ENCODE measurements around the gene TDRD7.

TDRD7 gene

GRCh38 chr9:97387936-97388684 is 23.8 kb upstream of the TDRD7 start:
- no peak for DNase-seq

GRCh38 chr9:97388721-97389238 is 23.1 kb upstream of the TDRD7 start:
- DNase-seq: no peak

- DNase-seq: no peak
Observed at GRCh38 chr9:97389249-97389648, 22.6 kb upstream of the TDRD7 start.

GRCh38 chr9:97390791-97391406 is 21.0 kb upstream of the TDRD7 start:
- no peak for DNase-seq

GRCh38 chr9:97394881-97395280 is 17.0 kb upstream of the TDRD7 start:
- no peak for DNase-seq

GRCh38 chr9:97395745-97396144 is 16.2 kb upstream of the TDRD7 start:
- no peak for DNase-seq

- no peak for DNase-seq
Observed at GRCh38 chr9:97396256-97396655, 15.6 kb upstream of the TDRD7 start.

- DNase-seq: no peak
Observed at GRCh38 chr9:97397220-97397619, 14.7 kb upstream of the TDRD7 start.

GRCh38 chr9:97398999-97399758 is 12.7 kb upstream of the TDRD7 start:
- DNase-seq: peak; percentile 58

GRCh38 chr9:97403746-97404316 is 8.1 kb upstream of the TDRD7 start:
- DNase-seq: no peak

GRCh38 chr9:97405551-97405950 is 6.3 kb upstream of the TDRD7 start:
- no peak for DNase-seq

- DNase-seq: no peak
Observed at GRCh38 chr9:97406620-97407177, 5.2 kb upstream of the TDRD7 start.

GRCh38 chr9:97408562-97408961 is 3.3 kb upstream of the TDRD7 start:
- DNase-seq: no peak

GRCh38 chr9:97411440-97411788 is 482 bp upstream of the TDRD7 start:
- no peak for DNase-seq

- DNase-seq: no peak
Observed at GRCh38 chr9:97412626-97413385, 910 bp downstream of the TDRD7 start.

GRCh38 chr9:97413462-97413861 is 1.6 kb downstream of the TDRD7 start:
- DNase-seq: no peak

- DNase-seq: no peak
Observed at GRCh38 chr9:97415146-97415545, 3.2 kb downstream of the TDRD7 start.

GRCh38 chr9:97418880-97419279 is 7.0 kb downstream of the TDRD7 start:
- no peak for DNase-seq

GRCh38 chr9:97419309-97419867 is 7.5 kb downstream of the TDRD7 start:
- DNase-seq: no peak

- no peak for DNase-seq
Observed at GRCh38 chr9:97425336-97425972, 13.6 kb downstream of the TDRD7 start.

- no peak for DNase-seq
Observed at GRCh38 chr9:97425973-97426336, 14.1 kb downstream of the TDRD7 start.

GRCh38 chr9:97427885-97428284 is 16.0 kb downstream of the TDRD7 start:
- DNase-seq: no peak

All from T-helper 9 cell (primary cell).